OCI-LY7 (cell line): Measurements from ENCODE around the gene NLRC3. TPM values are rescaled to one million over a fixed set of nuclear protein-coding genes. Genes with fewer than 3 reads are reported as not detected.

Source experiments
- BruUV-seq: library from RNA; stranded (reverse); fragments of 400-500 nt; replicated peaks from 2 replicates; lab custom pipeline; 2021; lab: Mats Ljungman, UMichigan
- CTCF ChIA-PET: fragments of 300-600 bp; sonication (Branson Sonifier 250); formaldehyde crosslinking; loops from one replicate; lab custom pipeline; 2022; ENCODE audit warnings: antibody characterized with exemption; ENCODE audit not compliant: unreplicated experiment; lab: Charles Lee
- POLR2A ChIA-PET: fragments of 300-600 bp; sonication (Branson Sonifier 250); formaldehyde crosslinking; loops from one replicate; lab custom pipeline; 2022; ENCODE audit warnings: antibody characterized with exemption; lab: Charles Lee
- DNase-seq: peaks from one replicate; pipeline ENCODE4 v3.0.0-alpha.2; 2015; ENCODE audit warnings: low spot score
- H2AFZ ChIP-seq: fragments of 200-600 bp; sonication (generic), shearing (Covaris generic); 2 replicates; pipeline ENCODE4 v1.6.1; 2014; ENCODE audit warnings: mild to moderate bottlenecking, antibody characterized with exemption, low read length, moderate library complexity
- H3K27ac ChIP-seq: fragments of 200-600 bp; sonication (generic); 2 replicates; pipeline ENCODE4 v1.5.1; 2014; ENCODE audit warnings: mixed run types, low read depth, mild to moderate bottlenecking, moderate library complexity, low read length, inconsistent platforms; ENCODE audit not compliant: poor library complexity, severe bottlenecking
- H3K36me3 ChIP-seq: fragments of 200-600 bp; sonication (generic); 2 replicates; pipeline ENCODE4 v1.6.1; 2014; ENCODE audit warnings: mild to moderate bottlenecking, antibody characterized with exemption, low read length, moderate library complexity, mixed read lengths; ENCODE audit not compliant: insufficient read depth
- H3K4me1 ChIP-seq: fragments of 200-600 bp; sonication (generic); 2 replicates; pipeline ENCODE4 v1.5.1; 2014; ENCODE audit warnings: mild to moderate bottlenecking, low read length; ENCODE audit not compliant: insufficient read depth, poor library complexity, severe bottlenecking
- H3K4me2 ChIP-seq: fragments of 200-600 bp; sonication (generic); 2 replicates; pipeline ENCODE4 v1.6.1; 2014; ENCODE audit warnings: mild to moderate bottlenecking, low read length
- H3K4me3 ChIP-seq: fragments of 200-600 bp; sonication (generic); 2 replicates; pipeline ENCODE4 v1.5.1; 2014; ENCODE audit warnings: mild to moderate bottlenecking, low read depth, low read length; ENCODE audit not compliant: poor library complexity, severe bottlenecking
- H3K79me2 ChIP-seq: fragments of 200-600 bp; sonication (generic); 2 replicates; pipeline ENCODE4 v1.6.1; 2016; ENCODE audit warnings: low read depth, mild to moderate bottlenecking, low read length, moderate library complexity, mixed read lengths; ENCODE audit not compliant: insufficient read depth
- H3K9me2 ChIP-seq: fragments of 200-600 bp; sonication (generic); 2 replicates; pipeline ENCODE4 v1.6.1; 2016; ENCODE audit warnings: mild to moderate bottlenecking, low read length, mixed read lengths; ENCODE audit not compliant: insufficient read depth
- H3K9me3 ChIP-seq: fragments of 200-600 bp; sonication (generic); 2 replicates; pipeline ENCODE4 v1.6.1; 2014; ENCODE audit warnings: mild to moderate bottlenecking, mixed run types, low read length, mixed read lengths
- H4K20me1 ChIP-seq: fragments of 200-600 bp; sonication (generic); 2 replicates; pipeline ENCODE4 v1.6.1; 2014; ENCODE audit warnings: mild to moderate bottlenecking, antibody characterized with exemption, low read length, moderate library complexity, mixed read lengths; ENCODE audit not compliant: insufficient read depth
- CTCF ChIP-seq: fragments of 200-600 bp; sonication (generic); conservative IDR thresholded peaks from 2 replicates; pipeline ENCODE4 v1.5.1; 2014; ENCODE audit warnings: mild to moderate bottlenecking, antibody characterized with exemption, low read length, moderate library complexity, mixed read lengths
- EZH2phosphoT487 ChIP-seq: fragments of 200-600 bp; sonication (generic); IDR thresholded peaks from 2 replicates; pipeline ENCODE4 v1.6.1; 2018; ENCODE audit warnings: low read depth, borderline replicate concordance, mild to moderate bottlenecking, mixed run types, antibody characterized with exemption, low read length, moderate library complexity, mixed read lengths
- intact Hi-C: fragments of 100-400 bp; cut with micrococcal nuclease; formaldehyde crosslinking; loops from one replicate; pipeline ENCODE4 v1.10.0; 2022; ENCODE audit not compliant: unreplicated experiment
- total RNA-seq, 2 experiments: library from RNA; depleted of rRNA in 1 of 2; stranded (reverse); fragments of >200 nt in 1 of 2; shearing (Covaris generic) in 1 of 2; gene quantifications; 2 replicates each; pipeline ENCODE4 v1.2.3, GENCODE V29; 2014 to 2022

The NLRC3 gene
- total RNA-seq, 2 experiments from 2014 or later, result 50.6 to 74.0 TPM

DNA sequence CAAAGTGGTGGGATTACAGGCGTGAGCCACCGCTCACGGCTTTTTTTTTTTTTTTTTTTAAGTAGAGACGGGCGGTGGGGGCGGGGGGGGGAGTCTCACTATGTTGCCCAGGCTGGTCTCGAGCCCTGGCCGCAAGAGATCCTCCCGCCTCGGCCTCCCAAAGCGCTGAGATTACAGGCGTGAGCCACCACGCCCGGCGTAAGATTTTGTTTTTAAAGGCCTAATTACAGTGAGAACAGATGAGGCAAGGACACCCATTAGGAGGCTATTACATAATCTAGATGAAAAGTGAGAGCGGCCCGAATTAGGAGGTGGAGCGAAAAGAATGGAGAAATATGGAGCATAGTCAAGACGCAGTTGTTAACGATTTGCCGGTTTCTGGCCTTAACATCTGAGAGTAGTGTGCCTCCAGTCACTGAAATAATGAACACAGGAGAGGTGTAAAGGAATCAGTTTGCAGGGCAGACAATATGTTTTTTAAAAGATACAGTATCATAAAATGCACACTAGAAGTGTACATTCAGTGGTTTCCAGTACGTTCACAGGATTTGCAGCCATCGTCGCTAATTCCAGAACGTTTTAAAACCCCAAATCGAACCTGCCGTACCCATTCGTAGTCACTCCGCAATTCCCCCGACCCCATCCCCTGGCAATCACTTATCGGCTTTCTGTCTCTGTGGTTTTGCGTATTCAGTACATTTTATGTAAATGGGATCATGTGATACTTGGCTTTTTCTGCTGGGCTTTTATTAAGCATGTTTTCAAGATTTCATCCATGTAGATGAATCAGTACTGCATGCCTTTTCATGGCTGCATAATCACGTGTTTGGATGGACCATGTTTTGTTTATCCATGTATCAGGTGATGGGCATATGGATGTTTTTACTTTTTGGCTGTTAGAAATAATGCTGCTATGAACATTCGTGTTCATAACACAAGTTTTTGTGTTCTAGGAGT, 35.6 kb upstream of the NLRC3 start:
- H3K79me2 ChIP-seq, result peaks cover 87% of the 10 kb centered on the region
- POLR2A ChIA-PET, result interaction anchor here (0.6 to 1.3 kb wide), 9 partner anchors 8 to 515 kb away, joined by 3 to 11 read pairs (median 5); no protein-coding TSS in a partner anchor
- intact Hi-C loops, result no loop called here

DNA sequence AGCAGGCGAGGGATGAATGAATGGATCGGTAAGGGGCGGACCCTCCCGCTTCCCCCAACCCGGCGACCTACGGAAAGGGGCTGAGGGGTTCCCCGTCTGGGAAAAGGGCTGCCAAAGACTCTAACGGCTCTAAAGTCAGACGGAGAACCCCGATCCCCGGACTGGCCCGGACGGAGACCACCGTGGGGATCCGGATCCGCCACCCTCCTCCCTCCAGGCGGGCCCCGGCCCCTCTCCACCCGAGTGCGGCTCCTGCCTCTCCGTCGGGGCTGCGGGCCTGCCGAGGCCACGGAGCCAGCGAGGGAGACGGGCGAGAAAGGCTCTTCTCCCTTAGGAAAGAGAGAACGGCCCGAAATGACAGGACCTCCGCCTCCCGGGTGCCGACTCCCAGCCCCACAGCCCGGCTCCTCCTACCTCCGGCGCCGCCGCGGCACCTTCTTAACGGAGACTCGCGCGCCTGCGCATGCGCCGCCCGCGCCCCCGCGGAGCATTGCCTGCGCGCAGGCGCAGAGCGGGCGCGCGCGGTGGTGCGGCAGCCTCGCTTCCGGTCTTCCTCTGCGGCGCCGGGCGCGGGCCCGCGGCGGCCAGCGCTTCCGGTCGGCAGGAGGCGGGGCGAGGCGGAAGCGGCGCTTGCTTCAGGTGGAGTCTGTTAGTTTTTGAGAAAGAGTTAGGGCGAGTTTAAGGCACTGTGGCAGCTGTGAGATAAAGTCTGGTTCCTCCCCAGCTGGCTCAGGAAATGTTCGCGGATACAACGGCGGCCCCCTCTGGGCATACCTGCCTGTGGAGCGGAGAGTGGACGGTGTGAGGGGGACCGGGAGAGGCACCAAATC, 34.2 kb upstream of the NLRC3 start, which contains the start of gene SLX4:
TSS of gene SLX4 (minus strand) at position 461 of the 830 bp plus-strand sequence. CDS start 2,642 bp downstream, outside the sequence.
- intact Hi-C loops, result loop anchor here (1.0 to 2.0 kb wide), 3 partner anchors 25 to 85 kb away; no protein-coding TSS in a partner anchor

More for the DNA sequence above, 35.6 kb upstream of the NLRC3 start:
- Histone ChIP-seq H2AFZ (no peak overlapping the region), H3K27ac (peak overlapping the region; percentile 90), H3K4me1 (peaks cover 61% of the 10 kb centered on the region), H3K9me2 (no peaks in the 10 kb centered on the region), H3K9me3 (peaks cover 4% of the 10 kb centered on the region; the same call in 1 of the 2 replicates), H4K20me1 (no peaks in the 10 kb centered on the region; the same call in 1 of the 2 replicates), H3K36me3 (peaks cover 50% of the 10 kb centered on the region), H3K4me3 (peak overlapping the region; percentile 88), H3K4me2 (peak overlapping the region; percentile 93)
- BruUV-seq, result no TSS peak
- CTCF ChIA-PET, result no interaction called here
- no peak for DNase-seq
- TF ChIP-seq EZH2phosphoT487, result no peak
- no peak for TF ChIP-seq CTCF

More for the DNA sequence above, 34.2 kb upstream of the NLRC3 start, which contains the start of gene SLX4:
- peak; percentile 97 for DNase-seq
- Histone ChIP-seq H3K4me2 (peak within 1 kb of the TSS; percentile 93), H2AFZ (no peak within 1 kb of the TSS; the same call in 1 of the 2 replicates), H3K27ac (peak within 1 kb of the TSS; percentile 90), H4K20me1 (no peaks in the 10 kb centered on the region; the same call in 1 of the 2 replicates), H3K9me3 (no peaks in the 10 kb centered on the region), H3K79me2 (peaks cover 87% of the 10 kb centered on the region), H3K9me2 (no peaks in the 10 kb centered on the region), H3K4me1 (peaks cover 67% of the 10 kb centered on the region), H3K4me3 (peak within 1 kb of the TSS; percentile 88), H3K36me3 (peaks cover 46% of the 10 kb centered on the region)
- BruUV-seq, result no TSS peak
- CTCF ChIA-PET, result no interaction called here
- POLR2A ChIA-PET, result interaction anchor here (0.9 to 1.3 kb wide), 8 partner anchors 9 to 35 kb away, joined by 3 to 11 read pairs (median 6); no protein-coding TSS in a partner anchor
- TF ChIP-seq CTCF (no peak), EZH2phosphoT487 (no peak)
